Adipocyte (in vitro differentiated cells): Measurements from ENCODE around the gene KDM4C.

Experiments
- DNase-seq: peaks from one replicate; pipeline ENCODE4 v3.0.0-alpha.2; 2015; ENCODE audit warnings: low read depth
- H3K27me3 ChIP-seq: replicated peaks from 2 replicates; pipeline ENCODE4 v1.7.0; 2013; ENCODE audit warnings: mild to moderate bottlenecking, low read length, moderate library complexity; ENCODE audit not compliant: control insufficient read depth, insufficient read depth
- H3K36me3 ChIP-seq: 2 replicates; pipeline ENCODE4 v1.7.0; 2013; ENCODE audit warnings: low read length, mild to moderate bottlenecking, moderate library complexity; ENCODE audit not compliant: control insufficient read depth, insufficient read depth, severe bottlenecking
- H3K4me1 ChIP-seq: 2 replicates; pipeline ENCODE4 v1.7.0; 2013; ENCODE audit warnings: mild to moderate bottlenecking, low read length, moderate library complexity; ENCODE audit not compliant: control insufficient read depth, insufficient read depth
- H3K4me3 ChIP-seq: 2 replicates; pipeline ENCODE4 v1.7.0; 2013; ENCODE audit warnings: mild to moderate bottlenecking, low read length, moderate library complexity
- H3K9ac ChIP-seq: 2 replicates; pipeline ENCODE4 v1.7.0; 2013; ENCODE audit warnings: mild to moderate bottlenecking, low read length, moderate library complexity
- H3K9me3 ChIP-seq: 2 replicates; pipeline ENCODE4 v1.7.0; 2013; ENCODE audit warnings: mild to moderate bottlenecking, low read length, moderate library complexity; ENCODE audit not compliant: control insufficient read depth

KDM4C gene

GRCh38 chr9:6956879-6957278 lies 199.1 kb downstream of the KDM4C start:
- Histone ChIP-seq H3K36me3 (peaks cover 9% of the 10 kb centered on the region), H3K4me3 (no peak overlapping the region), H3K27me3 (no peaks in the 10 kb centered on the region), H3K4me1 (peaks cover 14% of the 10 kb centered on the region), H3K9ac (no peak overlapping the region), H3K9me3 (no peaks in the 10 kb centered on the region)
- no peak for DNase-seq

GRCh38 chr9:6959270-6960000 lies 201.7 kb downstream of the KDM4C start:
- Histone ChIP-seq H3K36me3 (peaks cover 9% of the 10 kb centered on the region), H3K9me3 (no peaks in the 10 kb centered on the region), H3K27me3 (no peaks in the 10 kb centered on the region), H3K9ac (no peak overlapping the region), H3K4me3 (no peak overlapping the region), H3K4me1 (peaks cover 14% of the 10 kb centered on the region)
- DNase-seq: no peak

GRCh38 chr9:6960777-6961176 lies 203.0 kb downstream of the KDM4C start:
- peaks cover 1% of the 10 kb centered on the region for H3K4me1 ChIP-seq
- H3K36me3 ChIP-seq: peaks cover 9% of the 10 kb centered on the region
- no peak for DNase-seq
- no peaks in the 10 kb centered on the region for H3K27me3 ChIP-seq
- no peak overlapping the region for H3K4me3 ChIP-seq
- H3K9ac ChIP-seq: no peak overlapping the region
- no peaks in the 10 kb centered on the region for H3K9me3 ChIP-seq

GRCh38 chr9:6961845-6962522 lies 204.2 kb downstream of the KDM4C start:
- Histone ChIP-seq H3K4me1 (no peaks in the 10 kb centered on the region), H3K9me3 (no peaks in the 10 kb centered on the region), H3K9ac (no peak overlapping the region), H3K27me3 (no peaks in the 10 kb centered on the region), H3K36me3 (peaks cover 9% of the 10 kb centered on the region), H3K4me3 (no peak overlapping the region)
- DNase-seq: no peak

GRCh38 chr9:6965566-6965965 lies 207.8 kb downstream of the KDM4C start:
- H3K4me3 ChIP-seq: no peak overlapping the region
- H3K9ac ChIP-seq: no peak overlapping the region
- H3K27me3 ChIP-seq: no peaks in the 10 kb centered on the region
- no peak for DNase-seq
- H3K4me1 ChIP-seq: peaks cover 8% of the 10 kb centered on the region
- H3K9me3 ChIP-seq: no peaks in the 10 kb centered on the region
- peaks cover 4% of the 10 kb centered on the region for H3K36me3 ChIP-seq

- no peaks in the 10 kb centered on the region for H3K27me3 ChIP-seq
- no peak overlapping the region for H3K9ac ChIP-seq
- H3K4me3 ChIP-seq: no peak overlapping the region
- H3K4me1 ChIP-seq: peaks cover 8% of the 10 kb centered on the region
- no peaks in the 10 kb centered on the region for H3K9me3 ChIP-seq
- DNase-seq: peak; percentile 82
- H3K36me3 ChIP-seq: no peaks in the 10 kb centered on the region
Observed at GRCh38 chr9:6968271-6968670, 210.5 kb downstream of the KDM4C start.

- no peak overlapping the region for H3K4me3 ChIP-seq
- H3K9ac ChIP-seq: no peak overlapping the region
- DNase-seq: no peak
- H3K27me3 ChIP-seq: no peaks in the 10 kb centered on the region
- H3K4me1 ChIP-seq: peaks cover 8% of the 10 kb centered on the region
- no peaks in the 10 kb centered on the region for H3K9me3 ChIP-seq
- H3K36me3 ChIP-seq: no peaks in the 10 kb centered on the region
Observed at GRCh38 chr9:6969805-6970204, 212.0 kb downstream of the KDM4C start.

GRCh38 chr9:6973089-6973488 lies 215.3 kb downstream of the KDM4C start:
- no peak for DNase-seq
- H3K4me1 ChIP-seq: peaks cover 5% of the 10 kb centered on the region
- H3K9ac ChIP-seq: no peak overlapping the region
- H3K4me3 ChIP-seq: no peak overlapping the region
- no peaks in the 10 kb centered on the region for H3K27me3 ChIP-seq
- no peaks in the 10 kb centered on the region for H3K36me3 ChIP-seq
- H3K9me3 ChIP-seq: no peaks in the 10 kb centered on the region

GRCh38 chr9:6973762-6974161 lies 216.0 kb downstream of the KDM4C start:
- peak; percentile 38 for DNase-seq

GRCh38 chr9:6975198-6975597 lies 217.4 kb downstream of the KDM4C start:
- Histone ChIP-seq H3K4me1 (peaks cover 5% of the 10 kb centered on the region), H3K9me3 (no peaks in the 10 kb centered on the region), H3K9ac (no peak overlapping the region), H3K27me3 (no peaks in the 10 kb centered on the region), H3K36me3 (no peaks in the 10 kb centered on the region), H3K4me3 (no peak overlapping the region)
- DNase-seq: peak; percentile 64

More at GRCh38 chr9:6973762-6974161, 216.0 kb downstream of the KDM4C start:
- peaks cover 5% of the 10 kb centered on the region for H3K4me1 ChIP-seq
- no peaks in the 10 kb centered on the region for H3K27me3 ChIP-seq
- no peaks in the 10 kb centered on the region for H3K9me3 ChIP-seq
- H3K4me3 ChIP-seq: no peak overlapping the region
- no peaks in the 10 kb centered on the region for H3K36me3 ChIP-seq
- H3K9ac ChIP-seq: no peak overlapping the region

- Histone ChIP-seq H3K4me1 (peaks cover 5% of the 10 kb centered on the region), H3K36me3 (peaks cover 2% of the 10 kb centered on the region), H3K9ac (no peak overlapping the region), H3K27me3 (no peaks in the 10 kb centered on the region), H3K4me3 (no peak overlapping the region), H3K9me3 (no peaks in the 10 kb centered on the region)
- no peak for DNase-seq
Observed at GRCh38 chr9:6977761-6978160, 220.0 kb downstream of the KDM4C start.
